HG03469 (cell line): ENCODE data around the gene POTEE.
"Not testable (repeated sequence)": the region's sequence is repeated elsewhere in the genome, so short reads cannot be mapped to it uniquely, and the experiment has no call there.

Source experiments
- ATAC-seq: cut with Tn5 transposase; IDR thresholded peaks from one replicate; pipeline ENCODE4 v1.9.1; 2021; ENCODE audit warnings: mild to moderate bottlenecking, moderate library complexity, moderate number of reproducible peaks; ENCODE audit not compliant: unreplicated experiment

POTEE gene

DNA sequence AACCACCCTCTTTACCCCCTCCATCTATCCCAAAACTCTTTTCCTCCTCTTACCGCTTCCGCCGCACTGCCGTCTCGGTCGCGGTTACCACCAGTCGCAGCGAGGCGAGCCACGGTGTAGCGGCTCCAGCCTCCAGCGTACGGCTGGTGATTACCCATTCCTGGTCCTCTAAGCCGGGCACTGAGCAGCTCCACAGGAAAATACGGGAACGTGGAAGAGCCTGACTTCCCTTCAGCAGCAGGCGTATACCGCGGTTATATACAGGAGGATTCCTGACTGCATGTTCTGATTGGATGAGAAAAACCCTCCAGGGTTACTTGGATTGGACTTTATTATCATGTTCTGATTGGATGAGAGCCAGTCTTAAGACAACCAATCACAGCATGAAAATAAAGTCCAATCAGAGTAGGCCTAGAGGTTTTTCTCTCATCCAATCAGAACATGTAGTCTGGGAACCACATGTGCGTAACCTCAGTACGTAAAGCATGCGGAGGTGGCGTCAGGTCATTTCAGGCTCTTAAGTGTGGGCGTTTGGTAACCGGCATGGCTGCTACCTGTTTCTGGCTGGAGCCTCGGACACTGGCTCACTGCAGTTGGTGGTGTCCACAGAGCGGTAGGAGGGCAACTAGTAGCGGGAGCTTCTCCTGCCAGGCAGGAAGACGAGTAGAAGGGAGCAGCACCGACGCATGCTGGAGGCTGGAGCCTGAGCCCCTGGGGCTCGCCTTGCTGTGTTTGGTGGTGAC is at the start of gene POTEE:
POTEE (plus strand) TSS at position 507 of the 743 bp plus-strand sequence. CDS start 8,867 bp downstream, outside the sequence.
- ATAC-seq = not testable (repeated sequence)

DNA sequence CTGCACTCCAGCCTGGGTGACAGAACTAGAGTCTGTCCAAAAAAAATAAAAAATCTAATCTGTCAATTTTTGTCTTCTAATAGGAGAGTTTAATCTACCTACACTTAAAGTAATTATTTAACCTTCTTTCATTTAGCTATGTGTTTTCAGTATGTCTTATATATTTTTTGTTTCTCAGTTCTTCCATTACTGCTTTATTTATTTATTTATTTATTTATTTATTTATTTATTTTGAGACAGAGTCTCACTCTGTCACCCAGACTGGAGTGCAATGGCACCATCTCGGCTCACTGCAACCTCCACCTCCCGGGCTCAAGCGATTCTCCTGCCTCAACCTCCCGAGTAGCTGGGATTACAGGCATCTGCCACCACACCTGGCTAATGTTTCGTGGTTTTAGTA is 43.8 kb upstream of the POTEE start:
- not testable (repeated sequence) for ATAC-seq

DNA sequence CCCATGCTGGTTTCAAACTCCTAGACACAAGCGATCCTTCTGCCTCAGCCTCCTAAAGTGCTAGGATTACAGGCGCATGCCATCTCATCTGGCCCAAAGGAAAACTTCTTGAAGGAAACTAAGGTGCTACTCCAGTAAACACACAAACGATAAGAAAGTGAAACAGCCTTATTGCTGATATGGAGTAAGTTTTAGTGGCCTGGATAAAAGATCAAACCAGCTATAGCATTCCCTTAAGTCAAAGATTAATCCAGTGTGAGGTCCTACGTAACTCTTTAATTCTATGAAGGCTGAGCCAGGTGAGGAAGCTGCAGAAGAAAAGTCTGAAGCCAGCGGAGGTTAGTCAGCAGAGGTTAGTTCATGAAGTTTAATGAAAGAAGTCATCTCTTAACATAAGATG is 40.8 kb upstream of the POTEE start:
- no peak for ATAC-seq

DNA sequence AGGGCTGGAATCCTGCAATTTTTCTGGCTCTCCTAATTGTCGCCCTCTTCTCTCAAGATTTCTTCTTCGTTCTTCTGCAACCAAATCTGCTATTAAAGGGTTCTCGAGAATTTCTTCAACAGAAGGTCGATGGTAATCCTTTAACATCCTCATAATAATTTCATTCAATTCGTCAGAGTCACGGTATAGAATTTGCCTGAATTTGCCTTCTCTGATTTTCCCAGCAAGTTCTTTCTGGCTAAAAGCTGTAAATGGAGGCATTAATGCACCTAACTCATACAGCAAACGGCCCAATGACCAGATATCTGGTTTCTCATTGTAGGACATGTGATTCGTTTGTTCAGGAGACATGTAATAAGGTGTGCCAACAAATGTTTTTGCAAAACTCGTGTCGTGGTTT is 31.3 kb upstream of the POTEE start:
- ATAC-seq = not testable (repeated sequence)

DNA sequence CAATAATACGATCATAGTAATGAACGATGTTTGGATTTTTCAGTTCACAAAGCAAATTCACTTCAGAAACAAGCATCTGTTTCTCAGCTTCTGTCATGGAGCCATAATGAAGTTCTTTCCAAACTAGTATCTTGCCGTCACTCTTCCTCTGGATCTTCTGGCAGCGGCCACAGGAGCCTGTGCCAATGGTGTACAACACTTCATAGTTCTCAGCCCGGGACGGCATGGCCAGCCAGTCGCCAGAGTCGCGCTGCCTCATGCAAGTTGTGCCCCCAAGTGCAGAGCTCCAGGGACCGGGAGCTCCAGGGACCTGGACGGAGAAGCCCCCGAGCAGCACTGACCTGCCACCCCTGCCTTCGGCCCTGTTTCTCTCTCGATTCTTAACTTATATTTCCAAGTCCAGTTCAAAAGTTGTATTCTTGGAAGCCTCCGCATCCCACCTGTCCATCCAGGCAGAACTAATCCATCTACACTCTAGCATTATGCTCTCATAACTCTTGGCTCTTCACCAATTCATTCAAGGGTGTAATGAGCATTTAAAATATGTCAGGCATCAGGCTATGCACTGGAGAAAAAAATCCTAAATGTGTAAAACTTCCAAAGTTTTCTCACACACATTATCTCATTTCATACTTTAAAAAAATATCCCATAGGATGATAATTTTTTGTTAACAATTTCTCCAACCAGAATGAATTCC is 30.5 kb upstream of the POTEE start:
- not testable (repeated sequence) for ATAC-seq

DNA sequence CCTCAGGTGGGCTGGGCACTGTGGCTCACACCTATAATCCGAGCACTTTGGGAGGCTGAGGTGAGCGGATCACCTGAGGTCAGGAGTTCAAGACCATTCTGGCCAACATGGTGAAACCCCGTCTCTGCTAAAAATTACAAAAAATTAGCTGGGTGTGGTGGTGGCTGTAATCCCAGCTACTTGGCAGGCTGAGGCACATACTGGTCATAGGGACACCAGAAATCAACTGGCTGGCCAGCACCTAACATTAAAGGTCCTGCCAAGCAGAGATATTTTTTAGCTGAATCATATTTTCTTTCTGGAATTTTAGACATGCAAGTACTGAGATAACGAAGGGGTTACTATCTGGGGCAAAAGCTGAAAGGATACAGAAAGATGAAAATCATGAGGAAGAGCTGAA is 27.9 kb upstream of the POTEE start:
- ATAC-seq = not testable (repeated sequence)

DNA sequence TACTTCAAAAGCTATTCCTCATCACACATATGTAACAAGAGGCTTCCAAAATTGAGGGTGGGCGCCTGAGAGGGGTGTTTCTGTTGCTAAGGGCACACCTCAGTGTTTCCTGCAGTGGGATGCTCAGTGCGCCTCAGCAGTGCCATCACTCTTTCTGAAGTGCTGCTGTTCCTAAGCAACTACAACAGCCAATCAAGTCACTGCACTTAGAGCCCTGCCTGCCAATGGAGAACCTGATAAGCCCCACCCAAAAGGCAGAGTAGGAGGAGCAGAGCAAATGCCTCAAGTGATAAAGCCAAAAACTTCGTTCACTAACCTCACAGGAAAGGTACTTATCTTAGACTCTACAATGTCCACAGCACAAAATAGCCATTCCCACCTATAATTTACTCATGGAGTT is 15.9 kb upstream of the POTEE start:
- ATAC-seq = not testable (repeated sequence)

DNA sequence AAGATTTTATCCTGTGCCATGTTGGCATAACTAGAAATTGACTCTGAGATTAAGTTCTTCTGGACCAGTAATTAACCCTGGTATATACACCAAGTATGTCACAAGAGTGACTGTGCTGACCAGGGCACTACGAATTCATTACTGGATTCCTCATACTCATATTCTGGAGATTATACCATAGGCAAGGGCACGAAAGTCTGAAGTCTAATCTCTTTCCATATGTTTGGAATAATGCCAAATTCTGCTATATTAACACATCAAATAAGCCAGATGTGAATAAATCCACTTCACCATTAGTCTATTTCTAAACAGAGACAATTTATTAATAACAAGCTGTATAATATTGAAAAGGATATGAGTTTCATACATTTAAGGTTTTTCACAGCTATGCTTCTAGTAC is 13.2 kb upstream of the POTEE start:
- not testable (repeated sequence) for ATAC-seq

DNA sequence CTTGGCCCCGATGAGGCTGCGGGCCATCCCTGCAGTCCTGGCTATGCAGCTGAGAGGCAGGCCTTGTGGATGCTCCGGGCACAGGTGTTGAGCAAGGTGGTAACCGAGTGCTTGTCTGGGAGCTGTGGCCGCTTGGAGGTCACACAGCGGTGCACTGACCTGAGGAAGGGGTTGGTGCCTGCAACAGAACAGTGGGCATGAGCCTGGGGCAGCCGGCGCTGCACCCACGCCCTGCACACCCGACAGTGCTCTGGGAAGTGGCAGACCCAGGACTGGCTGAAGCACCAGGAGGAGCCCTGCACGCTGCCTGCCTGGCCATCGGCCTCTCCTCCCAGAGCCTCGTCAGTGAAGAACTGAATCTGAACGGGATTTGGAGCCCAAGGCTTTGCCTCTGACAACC is 8.2 kb upstream of the POTEE start:
- ATAC-seq = no peak

DNA sequence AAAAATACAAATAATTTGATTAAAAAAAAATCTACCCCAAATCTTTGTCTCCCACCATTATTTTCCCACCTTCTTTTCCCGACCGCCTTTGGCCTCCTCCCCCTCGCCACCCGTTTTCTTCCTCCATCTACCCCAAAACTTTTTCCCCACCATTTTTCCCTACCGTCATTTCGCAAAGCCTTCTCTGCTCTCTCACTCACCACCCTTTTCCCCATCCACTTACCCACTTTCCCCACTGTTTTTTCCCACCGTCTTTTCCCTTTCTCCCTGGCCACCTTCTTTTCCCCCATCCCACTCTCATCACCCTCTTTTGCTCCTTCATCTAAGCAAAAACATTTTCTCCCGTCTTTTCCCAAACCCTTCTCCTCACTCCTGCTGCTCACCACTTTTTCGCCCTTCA is 1.5 kb upstream of the POTEE start:
- ATAC-seq = not testable (repeated sequence)

DNA sequence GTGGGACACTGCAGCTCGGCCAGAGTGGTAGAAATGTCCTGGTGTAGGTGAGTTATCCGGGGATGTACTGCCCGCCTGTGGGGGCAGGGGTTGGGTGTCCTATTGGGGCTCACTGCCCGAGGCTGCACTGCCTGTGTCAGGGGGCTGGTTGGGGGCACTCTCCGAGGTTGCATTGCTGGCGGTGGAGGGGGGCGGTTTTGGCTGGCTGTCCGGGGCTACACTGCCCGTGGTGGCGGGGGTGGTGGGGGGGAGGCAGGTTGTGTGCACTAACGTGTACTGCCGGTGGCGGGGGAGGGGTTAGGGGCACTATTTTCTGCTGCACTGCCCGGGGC is 403 bp downstream of the POTEE start:
- not testable (repeated sequence) for ATAC-seq

DNA sequence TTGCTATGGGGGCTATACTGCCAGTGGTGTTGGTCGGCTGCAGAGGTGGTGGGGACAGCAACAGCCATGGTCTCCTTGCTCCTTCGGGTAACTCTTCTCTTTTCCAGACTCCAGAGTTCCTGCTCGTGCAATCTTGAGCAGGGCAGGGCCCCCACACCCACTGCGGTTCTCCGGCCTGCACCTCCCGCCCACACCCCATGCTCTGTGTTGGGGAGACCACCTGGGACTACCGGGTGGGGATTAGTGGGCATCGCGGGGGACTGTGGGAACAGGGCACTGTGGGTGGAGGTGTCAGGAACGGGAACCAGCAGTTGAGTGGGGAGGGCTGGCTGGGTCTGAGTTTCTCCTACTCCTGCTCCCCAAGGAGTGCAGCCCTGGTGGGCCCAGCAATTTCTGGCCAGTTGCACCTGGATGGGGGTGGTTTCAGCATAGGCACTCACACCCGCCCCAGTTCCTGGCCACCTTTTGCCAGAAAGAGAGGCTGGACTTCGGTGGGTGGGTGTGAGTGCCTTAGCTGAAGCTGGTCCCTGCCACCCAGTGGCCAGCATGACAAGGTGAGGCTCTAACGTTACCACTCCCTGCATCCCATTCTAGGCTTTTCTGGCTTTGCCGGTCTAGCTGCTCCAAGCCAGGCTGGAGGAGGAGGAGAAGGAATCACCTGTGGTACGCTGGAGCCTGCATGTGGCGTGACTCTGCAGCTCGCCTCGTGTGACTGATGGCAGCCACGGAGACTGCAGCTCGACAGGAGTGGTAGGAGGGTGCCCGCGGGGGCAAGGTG is 1.3 kb downstream of the POTEE start:
- not testable (repeated sequence) for ATAC-seq

DNA sequence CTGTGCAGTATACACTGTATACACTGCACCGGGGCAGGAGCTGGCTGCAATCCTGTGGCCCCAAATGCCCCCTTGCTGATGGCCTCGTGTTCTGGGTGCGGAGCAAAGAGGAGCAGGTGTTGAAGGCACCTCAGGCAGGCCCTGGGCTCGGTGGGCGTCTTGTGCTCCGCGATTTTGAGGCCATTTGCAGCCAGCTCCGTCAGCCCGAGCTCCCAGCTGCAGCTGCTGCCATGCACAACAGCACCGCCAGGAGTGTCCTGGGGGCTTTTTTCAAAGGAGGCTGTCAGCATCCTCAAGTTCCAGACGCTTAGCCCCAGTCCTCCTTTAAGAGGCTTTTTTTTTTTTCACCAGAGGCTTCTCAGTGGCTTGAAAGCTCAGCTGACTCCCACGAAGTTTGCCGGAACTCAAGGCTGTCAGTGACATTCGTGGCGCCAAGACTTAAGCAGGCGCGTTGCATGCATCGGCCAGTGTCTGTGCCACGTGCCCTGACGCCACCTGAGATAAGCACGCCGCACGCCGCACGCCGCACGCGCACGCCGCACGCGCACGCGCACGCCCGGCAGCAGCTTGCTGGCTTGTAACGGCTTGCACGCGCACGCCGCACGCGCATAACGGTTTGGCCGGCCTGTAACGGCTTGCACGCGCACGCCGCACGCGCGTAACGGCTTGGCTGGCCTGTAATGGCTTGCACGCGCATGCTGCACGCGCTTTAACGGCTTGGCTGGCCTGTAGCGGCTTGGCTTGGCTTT is 8.1 kb downstream of the POTEE start:
- not testable (repeated sequence) for ATAC-seq

DNA sequence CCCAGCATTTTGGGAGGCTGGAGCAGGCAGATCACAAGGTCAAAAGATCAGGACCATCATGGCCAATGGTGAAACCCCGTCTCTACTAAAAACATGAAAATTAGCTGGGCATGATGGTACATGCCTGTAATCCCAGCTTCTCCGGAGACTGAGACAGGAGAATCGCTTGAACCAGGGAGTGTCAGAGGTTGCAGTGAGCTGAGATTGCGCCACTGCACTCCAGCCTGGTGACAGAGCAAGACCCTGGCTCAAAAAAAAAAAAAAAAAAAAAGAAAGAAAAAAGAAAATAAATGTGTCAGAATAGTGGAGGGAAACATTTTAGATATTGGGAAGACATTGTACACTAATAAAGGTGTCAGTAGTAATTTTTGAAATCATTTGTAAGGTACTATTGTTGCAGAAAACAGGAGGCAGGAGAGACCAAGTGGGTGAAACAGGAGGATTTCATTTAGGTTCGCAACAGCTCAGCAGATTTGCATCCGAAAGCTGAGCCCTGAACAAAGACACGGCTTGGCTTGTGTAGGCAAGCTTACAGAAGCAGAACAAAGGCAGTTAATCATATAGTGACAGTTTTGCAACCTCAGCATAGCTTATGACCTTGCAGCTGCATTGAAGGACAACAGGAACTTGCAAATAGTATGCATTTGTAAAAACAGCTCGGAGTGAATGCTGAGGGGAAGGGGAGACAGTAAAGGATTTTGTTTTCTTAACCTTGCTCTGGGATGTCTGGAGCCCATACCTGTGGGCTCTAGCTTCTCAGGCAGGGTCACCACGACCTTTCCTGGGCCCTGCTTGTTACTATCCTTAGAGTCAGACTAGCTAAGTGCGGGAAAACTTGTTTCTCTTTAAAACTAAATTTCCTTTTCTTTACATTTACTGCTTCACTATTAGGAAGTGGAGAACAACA is 26.5 kb downstream of the POTEE start:
- ATAC-seq = not testable (repeated sequence)
